Dedifferentiated amniotic fluid mesenchymal stem cell (primary cell): Measurements from ENCODE around the gene CEP41.
"Not testable (repeated sequence)": the region's sequence is repeated elsewhere in the genome, so short reads cannot be mapped to it uniquely, and the experiment has no call there.

Experiments used
- DNase-seq: peaks from one replicate; pipeline ENCODE4 v3.0.0-alpha.2; 2016; ENCODE audit errors: extremely low spot score

Gene CEP41

GRCh38 chr7:130461272-130461671, 20.5 kb upstream of the CEP41 start:
- DNase-seq, result no peak

GRCh38 chr7:130458257-130458656, 17.4 kb upstream of the CEP41 start:
- DNase-seq, result no peak

GRCh38 chr7:130454959-130455358, 14.1 kb upstream of the CEP41 start:
- DNase-seq, result no peak

GRCh38 chr7:130452951-130453350, 12.1 kb upstream of the CEP41 start:
- no peak for DNase-seq

GRCh38 chr7:130451344-130451743, 10.5 kb upstream of the CEP41 start:
- not testable (repeated sequence) for DNase-seq

GRCh38 chr7:130446259-130446658, 5.4 kb upstream of the CEP41 start:
- DNase-seq, result no peak

GRCh38 chr7:130444751-130445407, 4.1 kb upstream of the CEP41 start:
- DNase-seq, result no peak

- DNase-seq, result peak; percentile 68
Observed at GRCh38 chr7:130444234-130444633, 3.4 kb upstream of the CEP41 start.

GRCh38 chr7:130442601-130443000, 1.8 kb upstream of the CEP41 start:
- DNase-seq, result no peak

GRCh38 chr7:130441408-130441869, 623 bp upstream of the CEP41 start:
- no peak for DNase-seq

GRCh38 chr7:130436253-130436652, 4.6 kb downstream of the CEP41 start:
- DNase-seq, result no peak

GRCh38 chr7:130435311-130435854, 5.4 kb downstream of the CEP41 start:
- DNase-seq, result no peak

GRCh38 chr7:130433301-130433700, 7.5 kb downstream of the CEP41 start:
- DNase-seq, result no peak

- no peak for DNase-seq
Observed at GRCh38 chr7:130432886-130433285, 7.9 kb downstream of the CEP41 start.

GRCh38 chr7:130430841-130431666, 9.8 kb downstream of the CEP41 start:
- peak; percentile 67 for DNase-seq

GRCh38 chr7:130430115-130430514, 10.7 kb downstream of the CEP41 start:
- DNase-seq, result no peak

- no peak for DNase-seq
Observed at GRCh38 chr7:130429019-130429418, 11.8 kb downstream of the CEP41 start.

GRCh38 chr7:130426564-130426963, 14.3 kb downstream of the CEP41 start:
- DNase-seq, result no peak

GRCh38 chr7:130425796-130426195, 15.0 kb downstream of the CEP41 start:
- no peak for DNase-seq

- DNase-seq, result no peak
Observed at GRCh38 chr7:130423501-130424037, 17.2 kb downstream of the CEP41 start.

- no peak for DNase-seq
Observed at GRCh38 chr7:130421684-130422083, 19.1 kb downstream of the CEP41 start.

GRCh38 chr7:130420943-130421578, 19.8 kb downstream of the CEP41 start:
- DNase-seq, result no peak
